AG09309 (cell line): Measurements from ENCODE around the gene PTGDS.

ENCODE experiments used
- DNase-seq: peaks from one replicate; pipeline ENCODE4 v3.0.0-alpha.2; 2010; ENCODE audit warnings: low read depth
- H3K4me3 ChIP-seq: 2 replicates; pipeline ENCODE4 v1.5.1; 2011; ENCODE audit warnings: mild to moderate bottlenecking, low read depth, low read length, moderate library complexity; ENCODE audit not compliant: control insufficient read depth
- TF ChIP-seq, protein P1 (sequence below): IDR thresholded peaks from 2 replicates; pipeline ENCODE4 v1.5.1; 2011; ENCODE audit warnings: mild to moderate bottlenecking, low read depth, low read length, inconsistent platforms; ENCODE audit not compliant: insufficient read depth, control insufficient read depth; ENCODE audit errors: missing control alignments

PTGDS gene

DNA sequence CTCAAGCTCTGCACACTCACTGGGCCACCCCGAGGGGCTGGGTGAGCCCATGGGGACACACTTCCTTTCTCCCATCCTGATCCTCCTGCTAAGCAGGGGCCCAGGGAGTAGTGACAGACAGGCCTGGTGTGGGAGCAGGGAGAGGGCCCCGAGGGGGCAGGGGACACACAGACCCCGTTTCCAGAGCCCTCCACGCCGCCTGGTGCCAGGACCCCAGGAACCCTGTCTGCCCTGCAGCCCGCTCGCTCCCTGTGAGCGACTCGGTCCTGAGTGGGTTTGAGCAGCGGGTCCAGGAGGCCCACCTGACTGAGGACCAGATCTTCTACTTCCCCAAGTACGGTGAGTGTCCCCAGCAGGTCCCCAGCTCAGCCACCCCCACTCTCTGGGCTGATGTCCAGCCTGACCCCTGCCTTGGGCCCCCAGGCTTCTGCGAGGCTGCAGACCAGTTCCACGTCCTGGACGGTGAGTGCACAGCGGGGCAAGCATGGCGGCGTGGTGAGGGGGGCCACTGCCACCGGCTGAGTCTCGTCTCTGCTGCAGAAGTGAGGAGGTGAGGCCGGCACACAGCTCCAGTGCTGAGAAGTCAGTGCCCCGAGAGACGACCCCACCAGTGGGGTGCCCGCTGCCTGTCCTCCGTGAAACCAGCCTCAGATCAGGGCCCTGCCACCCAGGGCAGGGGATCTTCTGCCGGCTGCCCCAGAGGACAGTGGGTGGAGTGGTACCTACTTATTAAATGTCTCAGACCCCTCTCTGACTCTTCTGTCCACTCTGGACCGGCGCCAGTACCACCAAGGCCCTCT, 30.9 kb upstream of the PTGDS start:
- no peak overlapping the region for H3K4me3 ChIP-seq
- TF ChIP-seq, protein P1, sequence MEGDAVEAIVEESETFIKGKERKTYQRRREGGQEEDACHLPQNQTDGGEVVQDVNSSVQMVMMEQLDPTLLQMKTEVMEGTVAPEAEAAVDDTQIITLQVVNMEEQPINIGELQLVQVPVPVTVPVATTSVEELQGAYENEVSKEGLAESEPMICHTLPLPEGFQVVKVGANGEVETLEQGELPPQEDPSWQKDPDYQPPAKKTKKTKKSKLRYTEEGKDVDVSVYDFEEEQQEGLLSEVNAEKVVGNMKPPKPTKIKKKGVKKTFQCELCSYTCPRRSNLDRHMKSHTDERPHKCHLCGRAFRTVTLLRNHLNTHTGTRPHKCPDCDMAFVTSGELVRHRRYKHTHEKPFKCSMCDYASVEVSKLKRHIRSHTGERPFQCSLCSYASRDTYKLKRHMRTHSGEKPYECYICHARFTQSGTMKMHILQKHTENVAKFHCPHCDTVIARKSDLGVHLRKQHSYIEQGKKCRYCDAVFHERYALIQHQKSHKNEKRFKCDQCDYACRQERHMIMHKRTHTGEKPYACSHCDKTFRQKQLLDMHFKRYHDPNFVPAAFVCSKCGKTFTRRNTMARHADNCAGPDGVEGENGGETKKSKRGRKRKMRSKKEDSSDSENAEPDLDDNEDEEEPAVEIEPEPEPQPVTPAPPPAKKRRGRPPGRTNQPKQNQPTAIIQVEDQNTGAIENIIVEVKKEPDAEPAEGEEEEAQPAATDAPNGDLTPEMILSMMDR: no peak
- no peak for DNase-seq

DNA sequence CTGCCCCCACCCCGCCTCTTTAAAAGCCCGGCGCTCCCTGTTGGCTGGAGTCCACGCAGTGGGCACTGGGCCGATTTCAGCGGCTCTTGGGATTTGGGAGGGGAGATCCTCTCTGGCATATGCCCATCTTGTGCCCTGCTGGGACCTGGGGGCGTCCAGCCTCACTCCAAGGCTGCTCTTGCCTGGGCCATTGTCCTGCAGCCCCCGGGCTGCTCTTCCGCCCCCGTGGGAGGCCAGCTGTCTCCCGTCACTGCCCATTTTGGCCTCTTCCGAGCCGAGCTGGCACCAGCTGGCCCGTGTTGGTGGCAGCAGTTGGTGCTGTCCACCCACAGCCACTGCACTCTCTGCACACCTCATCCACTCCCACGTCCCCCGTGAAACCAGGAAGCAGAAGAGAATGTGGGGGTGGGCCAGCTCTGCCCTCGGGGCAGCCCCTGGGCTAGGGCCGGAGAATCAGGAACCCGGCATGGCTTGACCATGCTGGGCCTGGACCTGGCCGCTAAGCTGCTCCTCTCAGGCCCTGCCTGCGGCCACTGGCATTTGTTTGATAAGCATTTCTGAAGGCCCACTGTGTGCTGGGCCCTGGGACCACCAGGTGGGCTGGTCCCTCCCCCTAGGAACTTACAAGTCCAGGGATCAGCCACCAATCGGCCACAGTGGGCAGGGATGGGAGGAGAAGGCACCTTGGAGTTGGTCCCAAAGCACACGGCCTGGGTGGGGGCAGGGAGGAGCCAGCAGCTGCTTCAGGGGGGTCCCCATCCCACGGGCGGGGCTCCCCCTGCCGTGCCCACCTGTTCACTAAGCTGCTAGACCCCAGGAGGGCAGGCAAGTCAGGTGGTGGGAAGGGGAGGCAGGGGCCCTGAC, 30.0 kb upstream of the PTGDS start:
- no peak overlapping the region for H3K4me3 ChIP-seq
- no peak for DNase-seq

DNA sequence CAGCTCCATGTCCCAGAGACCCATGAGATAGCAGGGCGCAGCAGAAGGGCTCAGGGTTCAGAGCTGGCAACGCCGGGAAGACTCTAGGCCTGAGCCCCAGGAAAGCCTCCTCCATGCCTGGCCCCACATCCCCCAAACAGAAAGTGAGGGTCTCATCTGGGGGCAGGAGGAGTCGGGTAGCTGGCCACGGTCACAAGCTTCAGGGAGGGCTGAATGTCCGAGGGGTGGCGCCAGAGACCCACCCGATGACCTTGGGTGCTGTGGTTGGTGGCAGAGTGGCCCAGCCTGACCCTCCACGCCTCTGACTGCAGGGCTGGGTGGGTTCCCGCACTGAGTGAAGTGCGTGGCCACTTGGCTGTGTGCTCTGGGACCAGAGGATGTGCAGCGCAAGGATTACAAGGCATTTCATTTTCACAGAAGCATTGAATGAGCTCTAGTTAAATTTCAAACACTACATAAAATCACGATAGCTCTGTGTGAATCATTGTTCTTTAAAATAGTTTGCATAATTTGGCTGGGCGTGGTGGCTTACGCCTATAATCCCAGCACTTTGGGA, 29.3 kb upstream of the PTGDS start:
- H3K4me3 ChIP-seq: no peak overlapping the region
- TF ChIP-seq, protein P1: peak; percentile 63
- DNase-seq: peak; percentile 17

More for the DNA sequence above, 30.0 kb upstream of the PTGDS start:
- TF ChIP-seq, protein P1: no peak

DNA sequence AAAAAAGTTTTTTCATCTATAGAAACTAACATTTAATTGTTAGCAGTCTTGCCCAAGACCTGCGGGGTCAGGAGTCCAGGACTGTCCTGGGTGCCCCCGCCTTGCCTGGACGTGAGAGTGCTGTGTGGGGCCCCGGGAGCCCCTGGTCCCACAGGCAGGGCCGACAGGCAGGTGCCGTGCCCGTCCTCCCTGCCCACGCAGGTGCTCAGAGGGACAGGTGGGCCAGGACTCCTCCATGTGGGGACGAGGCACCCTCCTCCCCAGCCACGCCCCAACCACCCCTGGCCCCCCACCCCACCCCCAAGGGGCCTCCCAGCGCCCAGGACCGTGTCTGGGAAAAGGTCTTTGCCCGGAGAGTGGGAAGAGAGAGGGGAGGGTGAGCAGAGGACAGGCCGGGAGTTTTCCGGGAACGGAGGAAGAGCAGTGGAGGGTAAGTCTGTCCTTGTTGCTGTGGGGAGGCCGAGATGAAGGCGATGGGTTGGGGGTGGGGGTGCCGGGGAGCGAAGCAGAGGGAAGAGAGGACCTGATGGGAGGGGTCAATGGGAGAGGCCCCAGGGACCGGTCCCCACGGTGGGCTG, 28.0 kb upstream of the PTGDS start:
- peak overlapping the region; percentile 59 for H3K4me3 ChIP-seq
- no peak for DNase-seq
- TF ChIP-seq, protein P1: no peak

DNA sequence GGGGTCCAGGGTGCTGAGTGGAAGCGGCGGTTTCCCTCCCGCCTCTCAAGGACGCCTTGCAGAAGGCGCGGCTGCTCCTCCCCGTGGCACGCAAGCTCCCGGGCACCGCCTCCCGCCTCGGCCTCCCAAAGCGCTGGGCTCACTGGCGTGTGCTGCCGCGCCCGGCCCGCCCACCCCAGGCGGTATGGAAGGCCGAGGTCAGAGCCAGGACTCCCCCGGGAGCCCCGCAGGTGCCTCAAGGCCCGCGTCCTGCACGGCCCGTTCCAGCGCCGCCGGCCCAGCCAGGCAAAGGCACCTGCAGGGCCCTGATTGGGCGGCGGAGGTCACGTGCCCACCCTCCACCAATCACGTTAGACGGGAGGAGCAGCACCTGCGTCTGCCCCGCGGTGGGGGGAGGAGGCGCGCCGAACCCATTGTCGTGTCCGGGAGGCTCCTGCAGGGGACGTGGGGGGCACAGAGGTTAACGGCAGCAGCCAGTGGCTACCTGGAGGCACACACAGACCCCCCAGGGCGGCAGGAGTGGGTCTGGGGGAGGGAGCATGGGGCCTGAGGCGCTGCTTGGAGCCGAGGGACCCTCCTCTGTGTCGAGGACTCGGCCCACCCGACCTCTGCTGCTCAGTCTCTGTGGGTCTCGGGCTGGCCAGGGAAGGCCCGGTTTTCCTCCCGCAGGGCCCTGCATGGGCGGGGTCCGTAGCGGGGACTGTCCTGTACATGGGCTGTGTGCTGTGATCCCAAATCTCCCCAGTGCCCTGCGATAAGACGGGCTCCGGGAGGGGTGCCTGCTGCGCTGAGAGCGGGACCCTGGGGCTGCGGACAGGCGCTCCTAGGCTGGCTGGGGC, 27.3 kb upstream of the PTGDS start:
- TF ChIP-seq, protein P1: no peak
- peak; percentile 18 for DNase-seq
- peak overlapping the region; percentile 59 for H3K4me3 ChIP-seq

DNA sequence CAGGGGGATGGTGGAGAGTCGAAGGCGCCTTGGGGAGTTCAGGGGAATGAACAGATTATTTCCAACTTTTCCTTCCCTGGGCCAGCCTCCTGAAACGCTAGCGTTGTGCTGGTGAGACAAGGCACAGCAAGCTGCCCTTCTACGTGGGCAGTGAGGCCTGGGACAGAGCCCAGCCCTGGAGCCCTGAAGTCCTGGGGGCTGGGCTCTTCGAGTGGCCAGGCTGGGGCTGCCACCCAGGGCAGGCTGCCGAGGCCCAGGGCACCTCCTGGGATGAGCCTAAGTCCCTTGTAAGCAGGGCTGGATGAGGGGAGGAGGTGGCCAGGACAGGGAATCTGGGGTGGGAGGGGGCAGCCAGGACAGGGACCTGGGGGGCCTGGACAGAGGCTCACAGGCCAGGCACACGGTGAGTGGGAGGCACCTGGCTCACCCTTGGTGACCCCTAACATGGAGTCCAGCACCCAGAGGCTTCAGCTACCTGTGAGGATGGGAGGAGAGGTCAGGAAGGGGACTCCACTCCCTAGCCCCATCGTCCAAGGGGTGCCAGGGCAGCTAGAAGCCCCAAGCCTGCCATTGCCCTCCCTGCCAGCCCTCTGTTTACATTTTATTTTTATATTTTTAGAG, 26.5 kb upstream of the PTGDS start:
- TF ChIP-seq, protein P1: no peak
- DNase-seq: no peak
- H3K4me3 ChIP-seq: no peak overlapping the region
